DOHH2 (cell line): ENCODE data around the gene ZNF19.

ENCODE experiments used
- H3F3A ChIP-seq: fragments of 200-600 bp; sonication (generic), shearing (Covaris generic); 2 replicates; pipeline ENCODE4 v1.6.0; 2016; ENCODE audit warnings: antibody characterized with exemption, mild to moderate bottlenecking; ENCODE audit not compliant: control insufficient read depth, insufficient read depth
- H3K27ac ChIP-seq: fragments of 200-600 bp; sonication (generic); 2 replicates; pipeline ENCODE4 v1.5.1; 2014; ENCODE audit warnings: low read depth, mild to moderate bottlenecking, low read length, moderate library complexity
- H3K27me3 ChIP-seq: fragments of 200-600 bp; sonication (generic); 2 replicates; pipeline ENCODE4 v1.6.1; 2014; ENCODE audit warnings: mild to moderate bottlenecking, low read length, mixed read lengths; ENCODE audit not compliant: control insufficient read depth
- H3K36me3 ChIP-seq: fragments of 200-600 bp; sonication (generic); 2 replicates; pipeline ENCODE4 v1.6.1; 2014; ENCODE audit warnings: mild to moderate bottlenecking, low read length, moderate library complexity, mixed read lengths; ENCODE audit not compliant: control insufficient read depth
- H3K4me1 ChIP-seq: fragments of 200-600 bp; sonication (generic); 2 replicates; pipeline ENCODE4 v1.6.1; 2014; ENCODE audit warnings: mild to moderate bottlenecking, low read length, mixed read lengths; ENCODE audit not compliant: control insufficient read depth
- H3K4me2 ChIP-seq: fragments of 200-600 bp; sonication (generic); 2 replicates; pipeline ENCODE4 v1.6.0; 2014; ENCODE audit warnings: mild to moderate bottlenecking, low read length, moderate library complexity
- H3K4me3 ChIP-seq: fragments of 200-600 bp; sonication (generic); 2 replicates; pipeline ENCODE4 v1.5.1; 2014; ENCODE audit warnings: mild to moderate bottlenecking, low read length, mixed read lengths
- H3K79me2 ChIP-seq: fragments of 200-600 bp; sonication (generic); 2 replicates; pipeline ENCODE4 v1.6.1; 2014; ENCODE audit warnings: mild to moderate bottlenecking, low read length, mixed read lengths; ENCODE audit not compliant: control insufficient read depth
- H3K9me2 ChIP-seq: fragments of 200-600 bp; sonication (generic); replicated peaks from 2 replicates; pipeline ENCODE4 v1.6.1; 2014; ENCODE audit warnings: mild to moderate bottlenecking, low read length, mixed read lengths; ENCODE audit not compliant: control insufficient read depth
- H3K9me3 ChIP-seq: fragments of 200-600 bp; sonication (generic); 2 replicates; pipeline ENCODE4 v1.6.1; 2014; ENCODE audit warnings: antibody characterized with exemption, low read length, mixed read lengths; ENCODE audit not compliant: control insufficient read depth, insufficient read depth
- H4K20me1 ChIP-seq: fragments of 200-600 bp; sonication (generic); 2 replicates; pipeline ENCODE4 v1.6.0; 2014; ENCODE audit warnings: low read depth, mild to moderate bottlenecking, antibody characterized with exemption, low read length, moderate library complexity; ENCODE audit not compliant: control insufficient read depth, insufficient read depth
- EZH2phosphoT487 ChIP-seq: fragments of 200-600 bp; sonication (generic); IDR thresholded peaks from 2 replicates; pipeline ENCODE4 v1.6.1; 2017; ENCODE audit warnings: borderline replicate concordance, mild to moderate bottlenecking, antibody characterized with exemption, low read length, moderate library complexity, mixed read lengths
- TF ChIP-seq, protein P1 (sequence below): fragments of 200-600 bp; sonication (generic); IDR thresholded peaks from one replicate; pipeline ENCODE4 v1.5.1; 2014; ENCODE audit warnings: antibody characterized with exemption, mild to moderate bottlenecking, low read depth, low read length; ENCODE audit not compliant: poor library complexity, severe bottlenecking

ZNF19 gene

DNA sequence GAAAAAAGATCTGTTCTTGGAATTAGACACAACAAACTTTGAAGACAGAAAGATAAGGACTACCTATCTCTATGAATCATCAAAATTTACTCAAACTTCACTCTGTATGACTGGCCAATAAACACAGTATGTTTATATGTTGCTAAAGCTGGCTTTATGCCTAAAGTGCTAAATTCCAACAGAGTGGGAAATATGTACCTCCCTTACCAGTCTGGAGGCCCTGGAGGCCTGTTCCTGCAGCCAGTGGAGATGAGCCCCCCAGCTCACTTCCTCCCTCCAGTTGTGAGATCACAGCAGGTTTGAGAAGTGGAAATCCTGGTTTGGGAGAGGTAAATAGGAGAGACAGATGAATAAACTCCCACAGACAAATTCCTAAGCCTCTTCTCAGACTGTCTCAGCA, 36.1 kb downstream of the ZNF19 start:
- H3K27ac ChIP-seq = no peak overlapping the region
- H3K36me3 ChIP-seq = peaks cover 69% of the 10 kb centered on the region
- H3K4me1 ChIP-seq = no peaks in the 10 kb centered on the region
- H3K4me2 ChIP-seq = no peak overlapping the region
- H3K9me3 ChIP-seq = peaks cover 29% of the 10 kb centered on the region
- H3K27me3 ChIP-seq = no peaks in the 10 kb centered on the region
- H3K79me2 ChIP-seq = no peaks in the 10 kb centered on the region; the same call in 1 of the 2 replicates
- TF ChIP-seq, protein P1, sequence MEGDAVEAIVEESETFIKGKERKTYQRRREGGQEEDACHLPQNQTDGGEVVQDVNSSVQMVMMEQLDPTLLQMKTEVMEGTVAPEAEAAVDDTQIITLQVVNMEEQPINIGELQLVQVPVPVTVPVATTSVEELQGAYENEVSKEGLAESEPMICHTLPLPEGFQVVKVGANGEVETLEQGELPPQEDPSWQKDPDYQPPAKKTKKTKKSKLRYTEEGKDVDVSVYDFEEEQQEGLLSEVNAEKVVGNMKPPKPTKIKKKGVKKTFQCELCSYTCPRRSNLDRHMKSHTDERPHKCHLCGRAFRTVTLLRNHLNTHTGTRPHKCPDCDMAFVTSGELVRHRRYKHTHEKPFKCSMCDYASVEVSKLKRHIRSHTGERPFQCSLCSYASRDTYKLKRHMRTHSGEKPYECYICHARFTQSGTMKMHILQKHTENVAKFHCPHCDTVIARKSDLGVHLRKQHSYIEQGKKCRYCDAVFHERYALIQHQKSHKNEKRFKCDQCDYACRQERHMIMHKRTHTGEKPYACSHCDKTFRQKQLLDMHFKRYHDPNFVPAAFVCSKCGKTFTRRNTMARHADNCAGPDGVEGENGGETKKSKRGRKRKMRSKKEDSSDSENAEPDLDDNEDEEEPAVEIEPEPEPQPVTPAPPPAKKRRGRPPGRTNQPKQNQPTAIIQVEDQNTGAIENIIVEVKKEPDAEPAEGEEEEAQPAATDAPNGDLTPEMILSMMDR = no peak
- no peak for TF ChIP-seq EZH2phosphoT487
- no peaks in the 10 kb centered on the region for H4K20me1 ChIP-seq
- no peaks in the 10 kb centered on the region for H3K9me2 ChIP-seq
- H3F3A ChIP-seq = no peaks in the 10 kb centered on the region
- H3K4me3 ChIP-seq = no peak overlapping the region

- no peaks in the 10 kb centered on the region for H3F3A ChIP-seq
- TF ChIP-seq, protein P1 = no peak
- TF ChIP-seq EZH2phosphoT487 = no peak
- no peak overlapping the region for H3K4me2 ChIP-seq
- no peaks in the 10 kb centered on the region for H3K9me2 ChIP-seq
- H3K4me3 ChIP-seq = no peak overlapping the region
- H3K4me1 ChIP-seq = no peaks in the 10 kb centered on the region
- no peak overlapping the region for H3K27ac ChIP-seq
- peaks cover 64% of the 10 kb centered on the region for H3K36me3 ChIP-seq
- no peaks in the 10 kb centered on the region for H3K27me3 ChIP-seq
- peaks cover 37% of the 10 kb centered on the region for H3K9me3 ChIP-seq
- H4K20me1 ChIP-seq = no peaks in the 10 kb centered on the region
- H3K79me2 ChIP-seq = no peaks in the 10 kb centered on the region
Observed at GRCh38 chr16:71449020-71449419, 40.1 kb downstream of the ZNF19 start.

- peaks cover 37% of the 10 kb centered on the region for H3K9me3 ChIP-seq
- no peak overlapping the region for H3K27ac ChIP-seq
- TF ChIP-seq EZH2phosphoT487 = no peak
- TF ChIP-seq, protein P1 = no peak
- no peak overlapping the region for H3K4me2 ChIP-seq
- H3K79me2 ChIP-seq = no peaks in the 10 kb centered on the region
- H3K36me3 ChIP-seq = peaks cover 57% of the 10 kb centered on the region
- H3F3A ChIP-seq = no peaks in the 10 kb centered on the region
- H4K20me1 ChIP-seq = no peaks in the 10 kb centered on the region
- H3K4me1 ChIP-seq = no peaks in the 10 kb centered on the region
- H3K9me2 ChIP-seq = no peaks in the 10 kb centered on the region
- no peaks in the 10 kb centered on the region for H3K27me3 ChIP-seq
- H3K4me3 ChIP-seq = no peak overlapping the region
Observed at GRCh38 chr16:71448274-71448866, 40.8 kb downstream of the ZNF19 start.
